Stimulated activated CD4-positive, alpha-beta T cell treated with anti-CD3 and anti-CD28 coated beads, Interleukin-1b, Interleukin-23, amount 100 ng/mL, for 48 hours (primary cell): ENCODE data around the gene BEAN1.

Experiments used
- DNase-seq: peaks from one replicate; pipeline ENCODE4 v3.0.0-alpha.2; 2020

The BEAN1 gene

GRCh38 chr16:66395806-66396555 lies 31.1 kb upstream of the BEAN1 start:
- no peak for DNase-seq

GRCh38 chr16:66397736-66398433 lies 29.2 kb upstream of the BEAN1 start:
- no peak for DNase-seq

- DNase-seq: no peak
Observed at GRCh38 chr16:66399031-66399430, 28.1 kb upstream of the BEAN1 start.

GRCh38 chr16:66399930-66400329 lies 27.2 kb upstream of the BEAN1 start:
- no peak for DNase-seq

GRCh38 chr16:66400503-66401380 lies 26.4 kb upstream of the BEAN1 start:
- no peak for DNase-seq

- DNase-seq: no peak
Observed at GRCh38 chr16:66401610-66402009, 25.5 kb upstream of the BEAN1 start.

- DNase-seq: no peak
Observed at GRCh38 chr16:66402166-66402565, 24.9 kb upstream of the BEAN1 start.

- no peak for DNase-seq
Observed at GRCh38 chr16:66402591-66403230, 24.4 kb upstream of the BEAN1 start.

- no peak for DNase-seq
Observed at GRCh38 chr16:66403531-66404145, 23.5 kb upstream of the BEAN1 start.

GRCh38 chr16:66405057-66405783 lies 21.9 kb upstream of the BEAN1 start:
- DNase-seq: no peak

GRCh38 chr16:66406534-66407221 lies 20.4 kb upstream of the BEAN1 start:
- peak; percentile 82 for DNase-seq

GRCh38 chr16:66408163-66409048 lies 18.7 kb upstream of the BEAN1 start:
- peak; percentile 26 for DNase-seq

GRCh38 chr16:66409156-66409555 lies 17.9 kb upstream of the BEAN1 start:
- DNase-seq: no peak

- DNase-seq: no peak
Observed at GRCh38 chr16:66412182-66412581, 14.9 kb upstream of the BEAN1 start.

- DNase-seq: no peak
Observed at GRCh38 chr16:66414891-66415290, 12.2 kb upstream of the BEAN1 start.

GRCh38 chr16:66416136-66416535 lies 11.0 kb upstream of the BEAN1 start:
- no peak for DNase-seq

- no peak for DNase-seq
Observed at GRCh38 chr16:66416939-66417700, 10.0 kb upstream of the BEAN1 start.

- no peak for DNase-seq
Observed at GRCh38 chr16:66418165-66418962, 8.7 kb upstream of the BEAN1 start.
